HCT116 (cell line): ENCODE results near the gene UBE2E2.

Source experiments
- JUND ChIP-seq: IDR thresholded peaks from 2 replicates; pipeline ENCODE4 v1.6.1; 2012
- POLR2AphosphoS5 ChIP-seq: IDR thresholded peaks from 2 replicates; pipeline ENCODE4 v1.6.1; 2011; ENCODE audit warnings: mild to moderate bottlenecking, low read depth, low read length, moderate library complexity

GRCh38 chr3:23539185-23539584 is 336.1 kb downstream of the UBE2E2 start:
- TF ChIP-seq POLR2AphosphoS5 (no peak), JUND (no peak)
